ENCODE measurements around the gene CUZD1. TPM values are rescaled to one million over a fixed set of nuclear protein-coding genes. Genes with fewer than 3 reads are reported as not detected.

Gene CUZD1
- total and polyA plus RNA-seq, 12 donors = 0.14 to 2.2 (median 0.57) TPM; not detected in 3

DNA sequence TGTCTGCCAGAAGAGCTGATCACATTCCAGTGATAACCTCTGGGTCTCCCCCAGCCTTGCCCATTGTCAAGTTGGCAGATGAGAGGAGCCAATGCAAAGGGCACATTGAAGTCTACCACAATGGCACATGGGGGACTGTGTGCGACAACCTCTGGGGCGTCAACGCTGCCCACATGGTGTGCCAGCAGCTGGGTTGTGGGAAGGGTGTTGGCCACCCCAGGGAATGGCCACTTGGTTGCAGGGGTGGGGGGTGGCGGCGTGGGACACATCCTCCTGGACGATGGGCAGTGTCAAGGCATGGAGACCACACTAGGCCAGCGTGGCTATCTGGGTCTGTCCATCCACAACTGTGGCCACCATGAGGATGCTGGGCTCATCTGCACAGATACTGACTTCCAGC, 43.4 kb downstream of the CUZD1 start:
- Histone ChIP-seq H3K4me3 (no peak overlapping the region), H3K4me1 (replicated peaks in 1 of 2) (no peaks in the 10 kb centered on the region), H3K36me3 (replicated peaks in 1 of 2) (no peaks in the 10 kb centered on the region), H3K27me3 (no peaks in the 10 kb centered on the region), H3K27ac (no peak overlapping the region), H3K9me3 (replicated peaks in 1 of 3) (no peaks in the 10 kb centered on the region)
- intact Hi-C loops (cut with DNase I) = no loop called here
- 80 to 92% (median 84%) methylated on average over 1 to 7 of the region's 7 CpGs for WGBS, 4 donors
- DNase-seq = no peak
- no peak for TF ChIP-seq POLR2A (IDR thresholded peaks at IDR 0.05)
- TF ChIP-seq, protein P1, sequence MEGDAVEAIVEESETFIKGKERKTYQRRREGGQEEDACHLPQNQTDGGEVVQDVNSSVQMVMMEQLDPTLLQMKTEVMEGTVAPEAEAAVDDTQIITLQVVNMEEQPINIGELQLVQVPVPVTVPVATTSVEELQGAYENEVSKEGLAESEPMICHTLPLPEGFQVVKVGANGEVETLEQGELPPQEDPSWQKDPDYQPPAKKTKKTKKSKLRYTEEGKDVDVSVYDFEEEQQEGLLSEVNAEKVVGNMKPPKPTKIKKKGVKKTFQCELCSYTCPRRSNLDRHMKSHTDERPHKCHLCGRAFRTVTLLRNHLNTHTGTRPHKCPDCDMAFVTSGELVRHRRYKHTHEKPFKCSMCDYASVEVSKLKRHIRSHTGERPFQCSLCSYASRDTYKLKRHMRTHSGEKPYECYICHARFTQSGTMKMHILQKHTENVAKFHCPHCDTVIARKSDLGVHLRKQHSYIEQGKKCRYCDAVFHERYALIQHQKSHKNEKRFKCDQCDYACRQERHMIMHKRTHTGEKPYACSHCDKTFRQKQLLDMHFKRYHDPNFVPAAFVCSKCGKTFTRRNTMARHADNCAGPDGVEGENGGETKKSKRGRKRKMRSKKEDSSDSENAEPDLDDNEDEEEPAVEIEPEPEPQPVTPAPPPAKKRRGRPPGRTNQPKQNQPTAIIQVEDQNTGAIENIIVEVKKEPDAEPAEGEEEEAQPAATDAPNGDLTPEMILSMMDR (IDR thresholded peaks at IDR 0.05) = no peak

DNA sequence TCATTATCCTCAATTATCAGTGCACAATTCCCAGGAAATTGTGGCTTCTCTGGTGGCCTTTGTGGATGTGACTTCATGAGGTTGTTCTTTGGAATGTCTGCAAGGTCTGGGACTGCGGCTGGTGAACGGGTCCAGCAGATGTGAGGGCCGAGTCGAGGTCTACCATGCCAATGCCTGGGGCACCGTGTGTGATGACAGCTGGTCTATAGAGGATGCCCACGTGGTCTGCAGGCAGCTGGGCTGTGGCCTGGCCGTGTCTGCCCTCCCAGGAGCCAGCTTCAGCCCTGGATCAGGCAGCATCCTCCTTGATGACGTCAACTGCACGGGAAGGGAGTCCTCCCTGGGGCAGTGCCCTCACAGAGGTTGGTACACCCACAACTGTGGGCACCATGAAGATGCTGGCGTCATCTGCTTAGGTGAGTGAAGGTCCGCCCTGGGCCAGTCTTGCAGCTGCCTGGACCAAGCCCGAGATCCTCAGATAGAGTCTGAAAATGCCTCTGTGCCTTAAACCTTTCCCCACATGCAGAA, 46.9 kb downstream of the CUZD1 start:
- DNase-seq = no peak
- TF ChIP-seq POLR2A (IDR thresholded peaks at IDR 0.05) = no peak
- TF ChIP-seq, protein P1 (IDR thresholded peaks at IDR 0.05) = no peak
- 74 to 91% (median 81%) methylated on average over 8 to 12 of the region's 12 CpGs for WGBS, 4 donors
- Histone ChIP-seq H3K4me1 (replicated peaks in 1 of 2) (no peaks in the 10 kb centered on the region), H3K9me3 (replicated peaks in 1 of 3) (no peaks in the 10 kb centered on the region), H3K27me3 (no peaks in the 10 kb centered on the region), H3K27ac (no peak overlapping the region), H3K36me3 (replicated peaks in 1 of 2) (no peaks in the 10 kb centered on the region), H3K4me3 (no peak overlapping the region)
- intact Hi-C loops (cut with DNase I) = no loop called here

DNA sequence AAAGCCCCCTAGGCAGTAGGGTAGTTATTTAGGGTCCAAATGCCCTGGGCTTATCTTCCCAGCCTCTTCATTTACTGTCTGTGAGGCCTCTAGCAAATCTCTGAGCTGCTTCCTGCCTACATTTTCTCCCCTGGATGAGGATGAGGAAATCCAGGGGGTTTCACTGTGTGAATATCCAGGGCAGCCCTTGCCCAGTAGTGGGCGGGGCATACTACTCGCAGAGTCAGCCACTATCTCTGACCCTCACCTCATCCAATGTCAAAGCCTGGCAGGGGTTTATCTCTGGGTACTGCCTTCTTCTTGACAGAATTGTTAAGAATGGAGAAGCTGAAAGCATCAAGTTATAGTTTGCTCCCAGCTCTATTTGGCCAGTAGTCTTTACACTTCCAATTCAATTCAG, 48.9 kb downstream of the CUZD1 start:
- Histone ChIP-seq H3K4me3 (no peak overlapping the region), H3K9me3 (replicated peaks in 1 of 3) (no peaks in the 10 kb centered on the region), H3K4me1 (replicated peaks in 1 of 2) (no peaks in the 10 kb centered on the region), H3K27ac (no peak overlapping the region), H3K27me3 (no peaks in the 10 kb centered on the region), H3K36me3 (replicated peaks in 1 of 2) (no peaks in the 10 kb centered on the region)
- DNase-seq = no peak
- TF ChIP-seq POLR2A (IDR thresholded peaks at IDR 0.05) = no peak
- TF ChIP-seq, protein P1 (IDR thresholded peaks at IDR 0.05) = no peak
- intact Hi-C loops (cut with DNase I) = no loop called here
- WGBS, 4 donors = 0 to 53% (median 33%) methylated on average over 1 to 2 of the region's 2 CpGs

DNA sequence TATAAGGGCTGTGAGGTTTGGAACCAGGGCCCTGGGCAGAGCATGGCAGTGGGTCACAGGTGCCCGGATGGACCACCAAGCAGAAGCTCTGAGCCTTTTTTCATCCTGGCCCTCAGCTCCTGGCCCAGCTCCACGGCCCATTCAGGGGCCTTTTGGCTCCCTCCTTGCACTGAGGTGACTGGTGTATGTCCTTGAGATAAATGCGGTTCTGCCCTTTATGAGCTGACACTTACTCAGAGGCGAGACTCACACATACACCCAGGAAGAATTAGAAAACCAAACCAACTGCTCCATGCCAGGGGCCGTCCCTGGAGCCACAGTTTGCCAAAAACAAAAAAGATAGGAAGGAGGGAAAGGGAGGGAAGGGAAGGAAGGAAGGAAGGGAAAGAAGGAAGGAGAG, 49.7 kb downstream of the CUZD1 start:
- no peaks in the 10 kb centered on the region for H3K9me3 ChIP-seq (replicated peaks in 1 of 3)
- TF ChIP-seq, protein P1 (IDR thresholded peaks at IDR 0.05) = no peak
- TF ChIP-seq POLR2A (IDR thresholded peaks at IDR 0.05) = no peak
- H3K27me3 ChIP-seq = no peaks in the 10 kb centered on the region
- H3K4me3 ChIP-seq = no peak overlapping the region
- no peak for DNase-seq
- no peaks in the 10 kb centered on the region for H3K4me1 ChIP-seq (replicated peaks in 1 of 2)
- H3K27ac ChIP-seq = no peak overlapping the region
- no peaks in the 10 kb centered on the region for H3K36me3 ChIP-seq (replicated peaks in 1 of 2)
- intact Hi-C loops (cut with DNase I) = no loop called here
- 33 to 52% (median 42%) methylated on average over 4 to 5 of the region's 5 CpGs for WGBS, 4 donors
